Measurements from ENCODE around the gene AZIN2. TPM values are rescaled to one million over a fixed set of nuclear protein-coding genes. Genes with fewer than 3 reads are reported as not detected.

The AZIN2 gene
- total and polyA plus RNA-seq, 2 donors: 1.7 to 4.2 TPM

DNA sequence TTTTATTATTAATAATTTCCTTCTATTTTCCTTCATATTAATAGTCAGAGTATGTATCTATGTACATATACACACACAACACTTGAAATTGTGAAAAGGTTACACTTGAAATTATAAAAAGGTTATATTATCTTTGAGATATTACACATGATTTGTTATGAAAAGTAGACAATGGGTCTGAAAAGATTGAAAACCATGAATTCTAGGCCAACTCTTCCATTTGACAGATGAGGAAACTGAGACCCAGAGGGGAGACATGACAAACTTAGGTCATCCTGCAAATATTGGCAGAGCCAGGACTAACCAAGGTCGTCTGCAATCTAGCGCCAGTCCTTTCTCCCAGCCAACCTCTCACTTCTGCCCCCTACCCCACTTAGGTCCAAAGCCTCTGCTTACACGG is 67.7 kb downstream of the AZIN2 start:
- Histone ChIP-seq H3K4me1 (ENCODE audit: control insufficient read depth in 2 of 2, insufficient read depth in 2 of 2, low read length in 2 of 2) (peaks cover 6 to 15% of the 10 kb centered on the region in 2 donors), H3K27me3 (ENCODE audit: control insufficient read depth in 2 of 2, insufficient read depth in 1 of 2, low read length in 1 of 2) (no peaks in the 10 kb centered on the region), H3K4me3 (ENCODE audit: low read length in 2 of 2) (no peak overlapping the region), H3K27ac (ENCODE audit: low read depth in 1 of 2, low read length in 1 of 2) (no peak overlapping the region), H3K36me3 (ENCODE audit: control insufficient read depth in 2 of 2, insufficient read depth in 2 of 2, low read length in 1 of 2) (peaks cover 24 to 36% of the 10 kb centered on the region in 2 donors), H3K9me3 (ENCODE audit: control insufficient read depth in 2 of 2, insufficient read depth in 1 of 2, low read length in 1 of 2) (no peaks in the 10 kb centered on the region)
- DNase-seq (ENCODE audit: low read depth in 6 of 9, low spot score in 9 of 9): no peak
- WGBS: 92% methylated on average over 3 of the region's 3 CpGs

DNA sequence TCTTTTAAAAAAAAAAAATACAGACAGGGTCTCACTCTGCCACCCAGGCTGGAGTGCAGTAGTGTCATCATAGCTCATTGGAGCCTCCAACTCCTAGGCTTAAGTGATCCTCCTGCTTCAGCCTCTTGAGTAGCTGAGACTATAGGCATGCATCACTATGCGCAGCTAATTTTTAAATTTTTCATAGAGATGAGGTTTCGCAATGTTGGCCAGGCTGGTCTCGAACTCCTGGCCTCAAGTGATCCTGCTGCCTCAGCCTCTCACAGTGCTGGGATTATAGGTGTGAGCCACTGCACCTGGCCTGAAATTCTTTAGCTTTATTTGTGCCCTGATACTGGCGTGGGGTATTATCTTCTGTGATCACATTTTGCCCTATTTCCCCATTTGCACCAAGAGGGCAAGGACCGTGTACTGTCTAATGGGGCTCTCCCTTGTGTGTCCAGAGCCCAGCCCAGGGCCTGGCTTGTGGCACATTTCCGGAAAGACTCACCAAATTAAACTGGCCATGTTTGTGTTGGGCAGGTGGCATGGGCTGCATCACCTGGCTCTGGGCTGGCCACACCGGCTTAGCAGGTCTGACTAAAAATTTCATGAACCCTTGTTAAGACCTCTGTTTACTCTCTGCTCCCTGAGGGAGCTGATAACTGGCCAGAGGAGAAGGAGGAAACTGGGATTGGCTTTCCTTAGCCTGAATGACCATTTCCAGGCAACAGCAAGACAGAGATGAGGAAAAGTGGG is 68.7 kb downstream of the AZIN2 start:
- 97% methylated on average over 7 of the region's 7 CpGs for WGBS
- no peak overlapping the region for H3K4me3 ChIP-seq (ENCODE audit: low read length in 2 of 2)
- H3K27ac ChIP-seq (ENCODE audit: low read depth in 1 of 2, low read length in 1 of 2): no peak overlapping the region
- DNase-seq (ENCODE audit: low read depth in 6 of 9, low spot score in 9 of 9): no peak
- H3K36me3 ChIP-seq (ENCODE audit: control insufficient read depth in 2 of 2, insufficient read depth in 2 of 2, low read length in 1 of 2): peaks cover 22 to 35% of the 10 kb centered on the region in 2 donors
- no peaks in the 10 kb centered on the region for H3K9me3 ChIP-seq (ENCODE audit: control insufficient read depth in 2 of 2, insufficient read depth in 1 of 2, low read length in 1 of 2)
- H3K27me3 ChIP-seq (ENCODE audit: control insufficient read depth in 2 of 2, insufficient read depth in 1 of 2, low read length in 1 of 2): no peaks in the 10 kb centered on the region
- H3K4me1 ChIP-seq (ENCODE audit: control insufficient read depth in 2 of 2, insufficient read depth in 2 of 2, low read length in 2 of 2): peaks cover 6 to 19% of the 10 kb centered on the region in 2 donors

DNA sequence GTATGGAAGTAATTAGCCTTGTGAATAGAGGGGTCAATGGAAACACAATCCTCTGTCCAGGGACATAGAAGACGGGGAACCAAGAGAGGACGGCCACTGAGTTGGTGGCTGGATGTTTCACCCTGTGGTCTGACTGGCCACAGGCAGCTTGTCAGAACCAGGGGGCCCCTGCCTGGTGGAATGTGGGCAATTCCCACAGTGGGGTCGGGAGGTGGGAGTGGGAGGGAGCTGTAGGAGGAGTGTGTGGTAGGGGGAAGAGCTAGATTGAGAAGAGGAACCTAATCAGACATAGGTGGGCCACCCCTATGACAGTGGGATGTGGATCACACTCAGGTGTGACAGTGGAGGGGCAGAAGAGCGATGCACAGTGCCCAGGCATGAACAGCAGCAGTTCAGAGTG is 69.6 kb downstream of the AZIN2 start:
- H3K36me3 ChIP-seq (ENCODE audit: control insufficient read depth in 2 of 2, insufficient read depth in 2 of 2, low read length in 1 of 2): peaks cover 17 to 33% of the 10 kb centered on the region in 2 donors
- DNase-seq (ENCODE audit: low read depth in 6 of 9, low spot score in 9 of 9): no peak
- WGBS: 98% methylated on average over 4 of the region's 4 CpGs
- no peaks in the 10 kb centered on the region for H3K9me3 ChIP-seq (ENCODE audit: control insufficient read depth in 2 of 2, insufficient read depth in 1 of 2, low read length in 1 of 2)
- no peaks in the 10 kb centered on the region for H3K27me3 ChIP-seq (ENCODE audit: control insufficient read depth in 2 of 2, insufficient read depth in 1 of 2, low read length in 1 of 2)
- H3K27ac ChIP-seq (ENCODE audit: low read depth in 1 of 2, low read length in 1 of 2): no peak overlapping the region
- no peak overlapping the region for H3K4me3 ChIP-seq (ENCODE audit: low read length in 2 of 2)
- peaks cover 6 to 19% of the 10 kb centered on the region in 2 donors for H3K4me1 ChIP-seq (ENCODE audit: control insufficient read depth in 2 of 2, insufficient read depth in 2 of 2, low read length in 2 of 2)

- Histone ChIP-seq H3K4me3 (ENCODE audit: low read length in 2 of 2) (no peak overlapping the region), H3K27me3 (ENCODE audit: control insufficient read depth in 2 of 2, insufficient read depth in 1 of 2, low read length in 1 of 2) (no peaks in the 10 kb centered on the region), H3K36me3 (ENCODE audit: control insufficient read depth in 2 of 2, insufficient read depth in 2 of 2, low read length in 1 of 2) (peaks cover 13 to 27% of the 10 kb centered on the region in 2 donors), H3K4me1 (ENCODE audit: control insufficient read depth in 2 of 2, insufficient read depth in 2 of 2, low read length in 2 of 2) (peaks cover 6 to 19% of the 10 kb centered on the region in 2 donors), H3K9me3 (ENCODE audit: control insufficient read depth in 2 of 2, insufficient read depth in 1 of 2, low read length in 1 of 2) (no peaks in the 10 kb centered on the region), H3K27ac (ENCODE audit: low read depth in 1 of 2, low read length in 1 of 2) (no peak overlapping the region)
- DNase-seq (ENCODE audit: low read depth in 6 of 9, low spot score in 9 of 9): no peak
- WGBS: 96% methylated on average over 7 of the region's 7 CpGs
These were observed 70.2 kb downstream of the AZIN2 start for GRCh38 chr1:33151116-33151515.

DNA sequence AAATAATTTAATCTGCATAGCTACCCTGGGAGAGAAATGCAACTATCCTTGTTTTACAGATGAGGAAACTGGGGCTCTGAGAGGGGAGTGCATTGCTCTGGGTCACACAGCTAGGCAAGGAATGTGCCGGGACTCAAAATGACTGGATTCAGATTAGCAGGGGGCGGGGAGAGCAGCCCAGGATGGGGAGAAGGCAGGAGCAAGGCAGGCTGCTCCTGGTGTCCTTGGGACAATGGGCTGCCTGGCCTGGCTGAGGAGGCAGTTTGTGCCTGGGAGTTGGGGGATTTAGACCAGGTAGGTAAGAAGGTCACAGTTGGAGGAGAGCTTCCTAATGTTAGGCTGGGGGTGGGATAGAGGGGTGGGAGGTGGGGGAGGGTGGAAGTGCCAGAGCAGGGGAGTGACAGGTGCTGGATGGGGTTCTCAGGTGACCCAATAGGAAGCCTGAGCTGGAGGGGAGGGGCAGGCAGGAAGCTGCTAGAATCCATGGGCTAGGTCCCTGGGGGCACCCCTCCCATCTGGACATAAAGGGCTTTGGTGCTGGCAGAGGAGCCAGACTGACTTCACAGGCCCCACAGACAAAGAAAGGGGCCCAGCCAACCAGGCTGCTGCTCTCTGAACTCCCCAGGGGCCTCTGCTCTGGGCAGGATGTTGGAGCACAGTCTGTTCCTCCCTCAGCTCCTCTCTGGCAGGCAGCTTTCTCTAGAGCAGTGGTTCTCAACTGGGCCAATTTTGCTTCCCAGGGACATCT is 71.9 kb downstream of the AZIN2 start:
- peaks cover 6 to 19% of the 10 kb centered on the region in 2 donors for H3K4me1 ChIP-seq (ENCODE audit: control insufficient read depth in 2 of 2, insufficient read depth in 2 of 2, low read length in 2 of 2)
- no peak overlapping the region for H3K4me3 ChIP-seq (ENCODE audit: low read length in 2 of 2)
- peak overlapping the region in 1 of 2 donors; percentile 27 for H3K27ac ChIP-seq (ENCODE audit: low read depth in 1 of 2, low read length in 1 of 2)
- 95% methylated on average over 2 of the region's 2 CpGs for WGBS
- no peaks in the 10 kb centered on the region for H3K9me3 ChIP-seq (ENCODE audit: control insufficient read depth in 2 of 2, insufficient read depth in 1 of 2, low read length in 1 of 2)
- peak in 8 of 9 donors; percentile 15 to 68 (median 29) for DNase-seq (ENCODE audit: low read depth in 6 of 9, low spot score in 9 of 9)
- H3K36me3 ChIP-seq (ENCODE audit: control insufficient read depth in 2 of 2, insufficient read depth in 2 of 2, low read length in 1 of 2): peaks cover 0 to 12% of the 10 kb centered on the region in 2 donors
- no peaks in the 10 kb centered on the region for H3K27me3 ChIP-seq (ENCODE audit: control insufficient read depth in 2 of 2, insufficient read depth in 1 of 2, low read length in 1 of 2)

DNA sequence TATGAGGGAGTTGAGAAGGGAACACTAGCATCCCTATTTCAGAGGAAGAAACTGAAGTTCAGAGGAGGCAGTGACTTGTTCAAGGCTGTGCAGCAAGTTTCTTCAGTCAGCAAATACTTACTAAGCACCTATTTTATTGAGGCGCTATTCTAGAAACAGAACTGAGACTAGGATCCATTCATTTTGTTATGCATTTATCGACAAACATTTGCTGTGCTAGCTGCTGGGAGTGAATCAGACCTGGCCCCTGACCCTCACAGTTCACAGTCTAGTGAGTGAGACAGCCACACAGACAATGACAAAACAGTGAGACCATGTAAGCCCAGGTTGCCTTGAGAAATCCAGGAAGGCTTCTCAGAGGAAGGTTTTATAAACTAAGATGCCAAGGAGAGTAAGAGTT is 72.7 kb downstream of the AZIN2 start:
- WGBS: 98% methylated on average over 2 of the region's 2 CpGs
- no peak overlapping the region for H3K4me3 ChIP-seq (ENCODE audit: low read length in 2 of 2)
- H3K4me1 ChIP-seq (ENCODE audit: control insufficient read depth in 2 of 2, insufficient read depth in 2 of 2, low read length in 2 of 2): peaks cover 6 to 19% of the 10 kb centered on the region in 2 donors
- DNase-seq (ENCODE audit: low read depth in 6 of 9, low spot score in 9 of 9): no peak
- H3K36me3 ChIP-seq (ENCODE audit: control insufficient read depth in 2 of 2, insufficient read depth in 2 of 2, low read length in 1 of 2): peaks cover 5 to 18% of the 10 kb centered on the region in 2 donors
- H3K27ac ChIP-seq (ENCODE audit: low read depth in 1 of 2, low read length in 1 of 2): peak overlapping the region; percentile 27 to 69
- H3K27me3 ChIP-seq (ENCODE audit: control insufficient read depth in 2 of 2, insufficient read depth in 1 of 2, low read length in 1 of 2): no peaks in the 10 kb centered on the region
- no peaks in the 10 kb centered on the region for H3K9me3 ChIP-seq (ENCODE audit: control insufficient read depth in 2 of 2, insufficient read depth in 1 of 2, low read length in 1 of 2)

GRCh38 chr1:33155877-33156538 is 75.1 kb downstream of the AZIN2 start:
- 94% methylated on average over 4 of the region's 4 CpGs for WGBS
- no peaks in the 10 kb centered on the region for H3K27me3 ChIP-seq (ENCODE audit: control insufficient read depth in 2 of 2, insufficient read depth in 1 of 2, low read length in 1 of 2)
- H3K4me1 ChIP-seq (ENCODE audit: control insufficient read depth in 2 of 2, insufficient read depth in 2 of 2, low read length in 2 of 2): peaks cover 6 to 19% of the 10 kb centered on the region in 2 donors
- H3K36me3 ChIP-seq (ENCODE audit: control insufficient read depth in 2 of 2, insufficient read depth in 2 of 2, low read length in 1 of 2): peaks cover 5 to 22% of the 10 kb centered on the region in 2 donors
- H3K27ac ChIP-seq (ENCODE audit: low read depth in 1 of 2, low read length in 1 of 2): no peak overlapping the region
- no peaks in the 10 kb centered on the region for H3K9me3 ChIP-seq (ENCODE audit: control insufficient read depth in 2 of 2, insufficient read depth in 1 of 2, low read length in 1 of 2)
- no peak overlapping the region for H3K4me3 ChIP-seq (ENCODE audit: low read length in 2 of 2)
- no peak for DNase-seq (ENCODE audit: low read depth in 6 of 9, low spot score in 9 of 9)

DNA sequence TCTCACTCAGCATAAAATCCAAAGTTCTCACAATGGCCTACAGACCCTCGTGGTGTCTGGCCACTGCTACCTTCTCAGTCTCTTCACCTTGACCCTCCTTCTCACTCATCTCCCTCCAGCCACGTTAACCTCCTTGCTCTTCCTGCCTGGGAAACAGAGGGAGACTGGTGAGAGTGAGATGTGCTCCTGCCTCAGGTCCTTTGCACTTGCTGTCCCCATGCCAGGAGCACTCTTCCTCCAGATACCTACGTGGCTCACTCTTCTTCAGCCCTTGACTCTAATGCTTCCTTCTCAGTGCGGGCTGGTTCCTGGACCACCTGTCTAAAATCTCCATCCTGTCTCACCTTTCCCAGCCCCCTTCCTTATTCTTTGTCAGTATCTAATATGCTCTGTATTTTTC is 76.2 kb downstream of the AZIN2 start:
- DNase-seq (ENCODE audit: low read depth in 6 of 9, low spot score in 9 of 9): no peak
- 98% methylated on average over 4 of the region's 4 CpGs for WGBS
- Histone ChIP-seq H3K4me3 (ENCODE audit: low read length in 2 of 2) (no peak overlapping the region), H3K27me3 (ENCODE audit: control insufficient read depth in 2 of 2, insufficient read depth in 1 of 2, low read length in 1 of 2) (no peaks in the 10 kb centered on the region), H3K27ac (ENCODE audit: low read depth in 1 of 2, low read length in 1 of 2) (no peak overlapping the region), H3K9me3 (ENCODE audit: control insufficient read depth in 2 of 2, insufficient read depth in 1 of 2, low read length in 1 of 2) (no peaks in the 10 kb centered on the region), H3K4me1 (ENCODE audit: control insufficient read depth in 2 of 2, insufficient read depth in 2 of 2, low read length in 2 of 2) (peaks cover 6 to 16% of the 10 kb centered on the region in 2 donors), H3K36me3 (ENCODE audit: control insufficient read depth in 2 of 2, insufficient read depth in 2 of 2, low read length in 1 of 2) (peaks cover 5 to 22% of the 10 kb centered on the region in 2 donors)

- H3K36me3 ChIP-seq (ENCODE audit: control insufficient read depth in 2 of 2, insufficient read depth in 2 of 2, low read length in 1 of 2): peaks cover 5 to 18% of the 10 kb centered on the region in 2 donors
- H3K27ac ChIP-seq (ENCODE audit: low read depth in 1 of 2, low read length in 1 of 2): no peak overlapping the region
- no peak overlapping the region for H3K4me3 ChIP-seq (ENCODE audit: low read length in 2 of 2)
- over 99% methylated on average over 3 of the region's 3 CpGs for WGBS
- peaks cover 1 to 6% of the 10 kb centered on the region in 2 donors for H3K4me1 ChIP-seq (ENCODE audit: control insufficient read depth in 2 of 2, insufficient read depth in 2 of 2, low read length in 2 of 2)
- H3K9me3 ChIP-seq (ENCODE audit: control insufficient read depth in 2 of 2, insufficient read depth in 1 of 2, low read length in 1 of 2): no peaks in the 10 kb centered on the region
- no peaks in the 10 kb centered on the region for H3K27me3 ChIP-seq (ENCODE audit: control insufficient read depth in 2 of 2, insufficient read depth in 1 of 2, low read length in 1 of 2)
- no peak for DNase-seq (ENCODE audit: low read depth in 6 of 9, low spot score in 9 of 9)
These were observed 77.4 kb downstream of the AZIN2 start for GRCh38 chr1:33158366-33158765.
